ENCODE results near the gene NRCAM. TPM values are rescaled to one million over a fixed set of nuclear protein-coding genes. Genes with fewer than 3 reads are reported as not detected.
A peak's percentile ranks its signal among the peaks of the same experiment; 100 is the strongest.

Gene NRCAM
- total RNA-seq, 1 experiment from 2014 or later = 2.7 TPM

DNA sequence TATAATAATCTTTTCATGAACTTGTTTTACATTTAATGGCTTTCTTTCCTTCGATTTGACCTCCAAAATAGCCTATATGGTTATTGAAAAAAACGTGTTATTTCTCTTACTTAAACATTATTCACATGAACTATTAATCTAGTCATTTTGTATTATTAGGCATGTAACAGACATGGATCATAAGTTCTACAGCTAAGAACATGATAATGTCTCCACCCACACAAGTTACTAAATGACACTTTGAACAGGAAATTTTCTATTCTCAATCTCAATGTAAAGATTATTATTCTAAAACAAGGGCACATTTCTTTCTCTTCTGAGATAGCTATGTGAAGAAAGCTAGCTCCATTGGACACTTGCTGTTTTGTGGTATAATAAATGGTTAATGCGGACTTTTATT lies 336.0 kb downstream of the NRCAM start (continued):
- TF ChIP-seq, protein P1, sequence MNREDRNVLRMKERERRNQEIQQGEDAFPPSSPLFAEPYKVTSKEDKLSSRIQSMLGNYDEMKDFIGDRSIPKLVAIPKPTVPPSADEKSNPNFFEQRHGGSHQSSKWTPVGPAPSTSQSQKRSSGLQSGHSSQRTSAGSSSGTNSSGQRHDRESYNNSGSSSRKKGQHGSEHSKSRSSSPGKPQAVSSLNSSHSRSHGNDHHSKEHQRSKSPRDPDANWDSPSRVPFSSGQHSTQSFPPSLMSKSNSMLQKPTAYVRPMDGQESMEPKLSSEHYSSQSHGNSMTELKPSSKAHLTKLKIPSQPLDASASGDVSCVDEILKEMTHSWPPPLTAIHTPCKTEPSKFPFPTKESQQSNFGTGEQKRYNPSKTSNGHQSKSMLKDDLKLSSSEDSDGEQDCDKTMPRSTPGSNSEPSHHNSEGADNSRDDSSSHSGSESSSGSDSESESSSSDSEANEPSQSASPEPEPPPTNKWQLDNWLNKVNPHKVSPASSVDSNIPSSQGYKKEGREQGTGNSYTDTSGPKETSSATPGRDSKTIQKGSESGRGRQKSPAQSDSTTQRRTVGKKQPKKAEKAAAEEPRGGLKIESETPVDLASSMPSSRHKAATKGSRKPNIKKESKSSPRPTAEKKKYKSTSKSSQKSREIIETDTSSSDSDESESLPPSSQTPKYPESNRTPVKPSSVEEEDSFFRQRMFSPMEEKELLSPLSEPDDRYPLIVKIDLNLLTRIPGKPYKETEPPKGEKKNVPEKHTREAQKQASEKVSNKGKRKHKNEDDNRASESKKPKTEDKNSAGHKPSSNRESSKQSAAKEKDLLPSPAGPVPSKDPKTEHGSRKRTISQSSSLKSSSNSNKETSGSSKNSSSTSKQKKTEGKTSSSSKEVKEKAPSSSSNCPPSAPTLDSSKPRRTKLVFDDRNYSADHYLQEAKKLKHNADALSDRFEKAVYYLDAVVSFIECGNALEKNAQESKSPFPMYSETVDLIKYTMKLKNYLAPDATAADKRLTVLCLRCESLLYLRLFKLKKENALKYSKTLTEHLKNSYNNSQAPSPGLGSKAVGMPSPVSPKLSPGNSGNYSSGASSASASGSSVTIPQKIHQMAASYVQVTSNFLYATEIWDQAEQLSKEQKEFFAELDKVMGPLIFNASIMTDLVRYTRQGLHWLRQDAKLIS (CRISPR knock-in tag; IDR thresholded peaks at IDR 0.05; ENCODE audit: borderline replicate concordance) = no peak
- TF ChIP-seq, protein P2, sequence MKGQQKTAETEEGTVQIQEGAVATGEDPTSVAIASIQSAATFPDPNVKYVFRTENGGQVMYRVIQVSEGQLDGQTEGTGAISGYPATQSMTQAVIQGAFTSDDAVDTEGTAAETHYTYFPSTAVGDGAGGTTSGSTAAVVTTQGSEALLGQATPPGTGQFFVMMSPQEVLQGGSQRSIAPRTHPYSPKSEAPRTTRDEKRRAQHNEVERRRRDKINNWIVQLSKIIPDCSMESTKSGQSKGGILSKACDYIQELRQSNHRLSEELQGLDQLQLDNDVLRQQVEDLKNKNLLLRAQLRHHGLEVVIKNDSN (CRISPR knock-in tag; IDR thresholded peaks at IDR 0.05) = no peak
- no peak for TF ChIP-seq CBFB (CRISPR knock-in tag; IDR thresholded peaks at IDR 0.05; ENCODE audit: low read depth)

DNA sequence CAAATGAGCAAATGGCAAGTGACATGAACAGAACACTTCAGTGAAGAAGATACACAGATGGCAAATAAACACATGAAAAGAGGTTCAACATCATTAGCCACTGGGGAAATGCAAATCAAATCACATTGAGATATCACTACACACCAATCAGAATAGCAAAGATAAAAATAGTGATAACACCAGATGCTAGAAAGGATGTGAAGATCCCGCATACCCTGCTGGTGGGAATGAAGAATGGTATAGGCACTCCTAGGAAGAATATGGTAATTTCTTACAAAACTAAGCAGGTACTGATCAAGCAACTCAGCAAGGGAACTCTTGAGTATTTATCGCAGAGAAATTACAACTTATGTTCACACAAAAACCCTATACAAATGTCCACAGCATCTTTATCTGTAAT lies 337.3 kb downstream of the NRCAM start:
- Mint-ChIP-seq H3K4me3 (no peak overlapping the region), H3K9me3 (no peaks in the 10 kb centered on the region), H3K27me3 (ENCODE audit: low read depth) (no peaks in the 10 kb centered on the region), H3K4me1 (no peaks in the 10 kb centered on the region), H3K27ac (no peak overlapping the region), H3K36me3 (no peaks in the 10 kb centered on the region)
- TF ChIP-seq NR2C2 (CRISPR knock-in tag; IDR thresholded peaks at IDR 0.05) (no peak), SOX15 (CRISPR knock-in tag; IDR thresholded peaks at IDR 0.05) (no peak), RORB (CRISPR knock-in tag; IDR thresholded peaks at IDR 0.05) (no peak), EMX1 (CRISPR knock-in tag; IDR thresholded peaks at IDR 0.05) (no peak)
- TF ChIP-seq, protein P3, sequence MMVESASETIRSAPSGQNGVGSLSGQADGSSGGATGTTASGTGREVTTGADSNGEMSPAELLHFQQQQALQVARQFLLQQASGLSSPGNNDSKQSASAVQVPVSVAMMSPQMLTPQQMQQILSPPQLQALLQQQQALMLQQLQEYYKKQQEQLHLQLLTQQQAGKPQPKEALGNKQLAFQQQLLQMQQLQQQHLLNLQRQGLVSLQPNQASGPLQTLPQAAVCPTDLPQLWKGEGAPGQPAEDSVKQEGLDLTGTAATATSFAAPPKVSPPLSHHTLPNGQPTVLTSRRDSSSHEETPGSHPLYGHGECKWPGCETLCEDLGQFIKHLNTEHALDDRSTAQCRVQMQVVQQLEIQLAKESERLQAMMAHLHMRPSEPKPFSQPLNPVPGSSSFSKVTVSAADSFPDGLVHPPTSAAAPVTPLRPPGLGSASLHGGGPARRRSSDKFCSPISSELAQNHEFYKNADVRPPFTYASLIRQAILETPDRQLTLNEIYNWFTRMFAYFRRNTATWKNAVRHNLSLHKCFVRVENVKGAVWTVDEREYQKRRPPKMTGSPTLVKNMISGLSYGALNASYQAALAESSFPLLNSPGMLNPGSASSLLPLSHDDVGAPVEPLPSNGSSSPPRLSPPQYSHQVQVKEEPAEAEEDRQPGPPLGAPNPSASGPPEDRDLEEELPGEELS (CRISPR knock-in tag; IDR thresholded peaks at IDR 0.05) = no peak
- TF ChIP-seq, protein P1 (CRISPR knock-in tag; IDR thresholded peaks at IDR 0.05; ENCODE audit: borderline replicate concordance) = no peak
- ATAC-seq = peak; percentile 62
- ChIA-PET CTCF (interaction anchor here (1.4 kb wide), 1 partner anchor 27 kb away, joined by 9 read pairs; no protein-coding TSS in a partner anchor), POLR2A (no interaction called here)
- no peak for DNase-seq (ENCODE audit: low spot score)

DNA sequence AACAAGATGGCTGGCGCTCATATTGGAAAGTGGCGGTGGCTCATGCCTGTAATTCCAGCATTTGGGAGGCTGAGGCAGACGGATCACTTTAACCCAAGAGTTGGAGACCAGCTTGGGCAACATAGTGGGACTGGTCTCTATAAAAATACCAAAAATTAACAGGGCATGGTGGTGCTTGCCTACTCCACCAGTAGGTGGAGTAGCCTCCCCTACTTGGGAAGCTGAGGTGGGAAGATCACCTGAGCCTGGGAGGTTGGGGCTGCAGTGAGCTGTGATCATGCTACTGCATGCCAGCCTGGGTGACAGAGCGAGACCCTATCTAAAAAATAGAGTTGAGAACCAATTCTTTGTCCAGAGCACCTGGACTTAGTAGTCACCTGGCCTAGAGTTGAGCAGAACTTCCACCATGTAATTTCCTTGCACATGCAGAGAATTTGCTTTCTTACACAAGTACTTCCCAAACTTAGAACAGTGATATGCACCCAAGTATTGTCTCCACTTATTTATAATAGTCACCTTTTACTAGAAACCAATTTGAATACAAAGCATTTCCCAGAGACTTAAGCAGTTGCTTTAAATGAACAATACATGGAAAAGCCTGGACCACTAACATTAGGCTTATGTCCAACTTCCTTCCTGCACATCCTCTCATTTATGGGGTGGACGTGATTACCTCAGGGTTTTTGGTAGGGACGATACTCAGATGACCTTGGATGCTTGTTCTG lies 342.0 kb downstream of the NRCAM start:
- no peaks in the 10 kb centered on the region for H3K27me3 Mint-ChIP-seq (ENCODE audit: low read depth)
- no peak overlapping the region for H3K27ac Mint-ChIP-seq
- H3K4me3 Mint-ChIP-seq = no peak overlapping the region
- ATAC-seq (peak; percentile 98), DNase-seq (ENCODE audit: low spot score) (peak; percentile 59)
- H3K36me3 Mint-ChIP-seq = no peaks in the 10 kb centered on the region
- H3K9me3 Mint-ChIP-seq = no peaks in the 10 kb centered on the region
- no peaks in the 10 kb centered on the region for H3K4me1 Mint-ChIP-seq
- CTCF ChIA-PET = interaction anchor here (0.6 to 2.7 kb wide), 28 partner anchors 9 to 456 kb away, joined by 3 to 65 read pairs (median 4); partner anchors contain the start of genes DNAJB9, LAMB4 and NRCAM
- POLR2A ChIA-PET = interaction anchor here (1.1 kb wide), 1 partner anchor 27 kb away, joined by 3 read pairs; no protein-coding TSS in a partner anchor
- TF ChIP-seq, protein P4, sequence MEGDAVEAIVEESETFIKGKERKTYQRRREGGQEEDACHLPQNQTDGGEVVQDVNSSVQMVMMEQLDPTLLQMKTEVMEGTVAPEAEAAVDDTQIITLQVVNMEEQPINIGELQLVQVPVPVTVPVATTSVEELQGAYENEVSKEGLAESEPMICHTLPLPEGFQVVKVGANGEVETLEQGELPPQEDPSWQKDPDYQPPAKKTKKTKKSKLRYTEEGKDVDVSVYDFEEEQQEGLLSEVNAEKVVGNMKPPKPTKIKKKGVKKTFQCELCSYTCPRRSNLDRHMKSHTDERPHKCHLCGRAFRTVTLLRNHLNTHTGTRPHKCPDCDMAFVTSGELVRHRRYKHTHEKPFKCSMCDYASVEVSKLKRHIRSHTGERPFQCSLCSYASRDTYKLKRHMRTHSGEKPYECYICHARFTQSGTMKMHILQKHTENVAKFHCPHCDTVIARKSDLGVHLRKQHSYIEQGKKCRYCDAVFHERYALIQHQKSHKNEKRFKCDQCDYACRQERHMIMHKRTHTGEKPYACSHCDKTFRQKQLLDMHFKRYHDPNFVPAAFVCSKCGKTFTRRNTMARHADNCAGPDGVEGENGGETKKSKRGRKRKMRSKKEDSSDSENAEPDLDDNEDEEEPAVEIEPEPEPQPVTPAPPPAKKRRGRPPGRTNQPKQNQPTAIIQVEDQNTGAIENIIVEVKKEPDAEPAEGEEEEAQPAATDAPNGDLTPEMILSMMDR (IDR thresholded peaks at IDR 0.05) = peak; percentile 69
- no peak for TF ChIP-seq ZNF317 (CRISPR knock-in tag; IDR thresholded peaks at IDR 0.05; ENCODE audit: borderline replicate concordance, low read depth)
- TF ChIP-seq, protein P5, sequence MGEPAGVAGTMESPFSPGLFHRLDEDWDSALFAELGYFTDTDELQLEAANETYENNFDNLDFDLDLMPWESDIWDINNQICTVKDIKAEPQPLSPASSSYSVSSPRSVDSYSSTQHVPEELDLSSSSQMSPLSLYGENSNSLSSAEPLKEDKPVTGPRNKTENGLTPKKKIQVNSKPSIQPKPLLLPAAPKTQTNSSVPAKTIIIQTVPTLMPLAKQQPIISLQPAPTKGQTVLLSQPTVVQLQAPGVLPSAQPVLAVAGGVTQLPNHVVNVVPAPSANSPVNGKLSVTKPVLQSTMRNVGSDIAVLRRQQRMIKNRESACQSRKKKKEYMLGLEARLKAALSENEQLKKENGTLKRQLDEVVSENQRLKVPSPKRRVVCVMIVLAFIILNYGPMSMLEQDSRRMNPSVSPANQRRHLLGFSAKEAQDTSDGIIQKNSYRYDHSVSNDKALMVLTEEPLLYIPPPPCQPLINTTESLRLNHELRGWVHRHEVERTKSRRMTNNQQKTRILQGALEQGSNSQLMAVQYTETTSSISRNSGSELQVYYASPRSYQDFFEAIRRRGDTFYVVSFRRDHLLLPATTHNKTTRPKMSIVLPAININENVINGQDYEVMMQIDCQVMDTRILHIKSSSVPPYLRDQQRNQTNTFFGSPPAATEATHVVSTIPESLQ (CRISPR knock-in tag; IDR thresholded peaks at IDR 0.05) = no peak
- TF ChIP-seq, protein P1 (CRISPR knock-in tag; IDR thresholded peaks at IDR 0.05; ENCODE audit: borderline replicate concordance) = no peak
